ENCODE data around the gene CNTN5.

Gene CNTN5

GRCh38 chr11:99307510-99308088 is 286.9 kb downstream of the CNTN5 start:
- DNase-seq (ENCODE audit: low spot score), result no peak
- no peak for TF ChIP-seq CTCF (IDR thresholded peaks at IDR 0.05; ENCODE audit: extremely low read depth, missing control alignments)

GRCh38 chr11:99311870-99312269 is 291.1 kb downstream of the CNTN5 start:
- TF ChIP-seq CTCF (IDR thresholded peaks at IDR 0.05; ENCODE audit: extremely low read depth, missing control alignments), result no peak
- DNase-seq (ENCODE audit: low spot score), result no peak

- TF ChIP-seq CTCF (IDR thresholded peaks at IDR 0.05; ENCODE audit: extremely low read depth, missing control alignments), result no peak
- no peak for DNase-seq (ENCODE audit: low spot score)
Observed at GRCh38 chr11:99316776-99317520, 296.2 kb downstream of the CNTN5 start.

- TF ChIP-seq CTCF (IDR thresholded peaks at IDR 0.05; ENCODE audit: extremely low read depth, missing control alignments), result no peak
- no peak for DNase-seq (ENCODE audit: low spot score)
Observed at GRCh38 chr11:99320769-99321290, 300.1 kb downstream of the CNTN5 start.

- no peak for TF ChIP-seq CTCF (IDR thresholded peaks at IDR 0.05; ENCODE audit: extremely low read depth, missing control alignments)
- DNase-seq (ENCODE audit: low spot score), result no peak
Observed at GRCh38 chr11:99325847-99326246, 305.1 kb downstream of the CNTN5 start.

GRCh38 chr11:99327066-99327465 is 306.3 kb downstream of the CNTN5 start:
- no peak for DNase-seq (ENCODE audit: low spot score)

More at GRCh38 chr11:99327066-99327465, 306.3 kb downstream of the CNTN5 start:
- TF ChIP-seq CTCF (IDR thresholded peaks at IDR 0.05; ENCODE audit: extremely low read depth, missing control alignments), result no peak
